Thyroid gland (tissue), 4 donors: ENCODE measurements around the gene RSPH9. TPM values are rescaled to one million over a fixed set of nuclear protein-coding genes. Genes with fewer than 3 reads are reported as not detected.
A peak's percentile ranks its signal among the peaks of the same experiment; 100 is the strongest.

Experiments
- DNase-seq, 2 donors: peaks; one replicate each; pipeline ENCODE4 v3.0.0-alpha.2; 2019
- H3K27ac ChIP-seq, 3 donors: fragments of 200-600 bp; sonication (generic); 1 replicate in 2 of 3; 2 replicates in 1 of 3; pipeline ENCODE4 v1.5.1; 2016 to 2019; ENCODE audit warnings: mild to moderate bottlenecking in 1 of 3, moderate library complexity in 1 of 3
- H3K27me3 ChIP-seq: fragments of 200-600 bp; sonication (generic); one replicate; pipeline ENCODE4 v1.5.1; 2019
- H3K36me3 ChIP-seq, 2 donors: fragments of 200-600 bp; sonication (generic); one replicate each; pipeline ENCODE4 v1.5.1; 2016 to 2019
- H3K4me1 ChIP-seq, 2 donors: fragments of 200-600 bp; sonication (generic); one replicate each; pipeline ENCODE4 v1.5.1; 2017 to 2019
- H3K4me3 ChIP-seq, 3 donors: fragments of 200-600 bp; sonication (generic); replicated peaks in 1 of 3; 1 replicate in 2 of 3; 2 replicates in 1 of 3; pipeline ENCODE4 v1.5.1; 2016; ENCODE audit warnings: mild to moderate bottlenecking in 1 of 3
- H3K9me3 ChIP-seq: fragments of 200-600 bp; sonication (generic); one replicate; pipeline ENCODE4 v1.5.1; 2017
- CTCF ChIP-seq, 6 experiments: fragments of 200-600 bp in 3 of 6; fragments of 450-650 bp in 3 of 6; sonication (generic) in 3 of 6; IDR thresholded peaks; one replicate each; pipeline ENCODE4 v1.5.1; 2016 to 2019; ENCODE audit warnings: antibody characterized with exemption in 6 of 6, mild to moderate bottlenecking in 2 of 6, inconsistent platforms in 1 of 6, moderate library complexity in 1 of 6
- POLR2A ChIP-seq, 2 donors: fragments of 450-650 bp; IDR thresholded peaks; one replicate each; pipeline ENCODE4 v1.6.1; 2017; ENCODE audit warnings: antibody characterized with exemption in 2 of 2, mild to moderate bottlenecking in 2 of 2, moderate library complexity in 1 of 2
- WGBS, 2 donors: methylation state at CpG; one replicate each; pipeline ENCODE4 v1.1.5; 2017; 5-methylcytosine and 5-hydroxymethylcytosine counted together
- intact Hi-C: fragments of 100-400 bp; cut with DNase I; formaldehyde crosslinking; loops from one replicate; pipeline ENCODE4 v1.15.1; 2023
- total RNA-seq, 4 donors: library from RNA; depleted of rRNA; stranded (reverse); fragments of >200 nt; gene quantifications; one replicate each; pipeline ENCODE4 v1.2.3, GENCODE V29; 2016

The RSPH9 gene
- total RNA-seq, 4 donors from 2014 or later, result 0.13 TPM; not detected in 3

- Histone ChIP-seq H3K27me3 (no peaks in the 10 kb centered on the region), H3K9me3 (no peaks in the 10 kb centered on the region), H3K4me3 (no peak overlapping the region), H3K27ac (no peak overlapping the region), H3K4me1 (peaks cover 14 to 27% of the 10 kb centered on the region in 2 donors), H3K36me3 (peaks cover 3 to 5% of the 10 kb centered on the region in 2 donors)
- DNase-seq, result no peak
- no peak for TF ChIP-seq CTCF (IDR thresholded peaks at IDR 0.05)
- intact Hi-C loops, result no loop called here
- 76 to 82% methylated on average over 9 of the region's 9 CpGs for WGBS, 2 donors
These were observed 10.0 kb upstream of the RSPH9 start for GRCh38 chr6:43634702-43635303.

GRCh38 chr6:43635387-43636307 lies 9.2 kb upstream of the RSPH9 start, which contains the start of gene MAD2L1BP:
Gene MAD2L1BP (plus strand): TSS chr6:43635840. CDS start chr6:43635876, 36 bp downstream.
- Histone ChIP-seq H3K36me3 (peaks cover 12% of the 10 kb centered on the region in 2 donors), H3K4me3 (peak within 1 kb of the TSS; percentile 52 to 87 (median 82)), H3K27ac (peak within 1 kb of the TSS; percentile 52 to 76 (median 76)), H3K4me1 (peaks cover 14 to 21% of the 10 kb centered on the region in 2 donors), H3K9me3 (no peaks in the 10 kb centered on the region), H3K27me3 (no peaks in the 10 kb centered on the region)
- WGBS, 2 donors, result 6 to 8% methylated on average over 26 to 46 of the region's 48 CpGs
- peak; percentile 78 for DNase-seq
- TF ChIP-seq POLR2A (IDR thresholded peaks at IDR 0.05) (peak in 1 of 2 donors; percentile 79), CTCF (IDR thresholded peaks at IDR 0.05) (no peak)
- intact Hi-C loops, result no loop called here

- Histone ChIP-seq H3K27ac (peak overlapping the region; percentile 52 to 76 (median 76)), H3K4me1 (peaks cover 14 to 21% of the 10 kb centered on the region in 2 donors), H3K9me3 (no peaks in the 10 kb centered on the region), H3K4me3 (peak overlapping the region; percentile 52 to 87 (median 82)), H3K36me3 (peaks cover 13% of the 10 kb centered on the region in 2 donors), H3K27me3 (no peaks in the 10 kb centered on the region)
- intact Hi-C loops, result no loop called here
- DNase-seq, result peak in 1 of 2 donors; percentile 28
- 14 to 18% methylated on average over 7 of the region's 7 CpGs for WGBS, 2 donors
- TF ChIP-seq CTCF (IDR thresholded peaks at IDR 0.05), result no peak
- TF ChIP-seq POLR2A (IDR thresholded peaks at IDR 0.05), result no peak
These were observed 8.6 kb upstream of the RSPH9 start for GRCh38 chr6:43636308-43636659.

GRCh38 chr6:43639984-43640800 lies 4.6 kb upstream of the RSPH9 start:
- no peak for TF ChIP-seq CTCF (IDR thresholded peaks at IDR 0.05)
- no peak for TF ChIP-seq POLR2A (IDR thresholded peaks at IDR 0.05)
- WGBS, 2 donors, result 90 to 92% methylated on average over 21 of the region's 21 CpGs
- intact Hi-C loops, result no loop called here
- Histone ChIP-seq H3K27ac (no peak overlapping the region), H3K4me3 (no peak overlapping the region), H3K27me3 (no peaks in the 10 kb centered on the region), H3K4me1 (peaks cover 15 to 25% of the 10 kb centered on the region in 2 donors), H3K9me3 (no peaks in the 10 kb centered on the region), H3K36me3 (peaks cover 13 to 20% of the 10 kb centered on the region in 2 donors)
- no peak for DNase-seq
